ENCODE measurements around the gene PCNX1.
"Not testable (repeated sequence)": the region's sequence is repeated elsewhere in the genome, so short reads cannot be mapped to it uniquely, and the experiment has no call there.

The PCNX1 gene

GRCh38 chr14:71129716-71130490 is 222.6 kb downstream of the PCNX1 start:
- not testable (repeated sequence) for DNase-seq (ENCODE audit: low read depth)

GRCh38 chr14:71130491-71131179 is 223.4 kb downstream of the PCNX1 start:
- no peak for DNase-seq (ENCODE audit: low read depth)

GRCh38 chr14:71133296-71133695 is 226.0 kb downstream of the PCNX1 start:
- DNase-seq (ENCODE audit: low read depth): no peak

- DNase-seq (ENCODE audit: low read depth): no peak
These were observed 228.2 kb downstream of the PCNX1 start for GRCh38 chr14:71135496-71135895.

GRCh38 chr14:71135911-71136310 is 228.7 kb downstream of the PCNX1 start:
- DNase-seq (ENCODE audit: low read depth): no peak

- no peak for DNase-seq (ENCODE audit: low read depth)
These were observed 229.3 kb downstream of the PCNX1 start for GRCh38 chr14:71136386-71137060.

GRCh38 chr14:71137536-71138447 is 230.5 kb downstream of the PCNX1 start:
- DNase-seq (ENCODE audit: low read depth): no peak

GRCh38 chr14:71138448-71139293 is 231.4 kb downstream of the PCNX1 start:
- peak; percentile 39 for DNase-seq (ENCODE audit: low read depth)

GRCh38 chr14:71139294-71139946 is 232.2 kb downstream of the PCNX1 start:
- DNase-seq (ENCODE audit: low read depth): no peak

GRCh38 chr14:71140157-71140556 is 232.9 kb downstream of the PCNX1 start:
- no peak for DNase-seq (ENCODE audit: low read depth)

- DNase-seq (ENCODE audit: low read depth): no peak
These were observed 234.6 kb downstream of the PCNX1 start for GRCh38 chr14:71141701-71142374.

- no peak for DNase-seq (ENCODE audit: low read depth)
These were observed 235.2 kb downstream of the PCNX1 start for GRCh38 chr14:71142375-71143038.

GRCh38 chr14:71143381-71144290 is 236.4 kb downstream of the PCNX1 start:
- peak; percentile 29 for DNase-seq (ENCODE audit: low read depth)

- not testable (repeated sequence) for DNase-seq (ENCODE audit: low read depth)
These were observed 240.1 kb downstream of the PCNX1 start for GRCh38 chr14:71147335-71147734.

GRCh38 chr14:71148627-71149026 is 241.4 kb downstream of the PCNX1 start:
- no peak for DNase-seq (ENCODE audit: low read depth)

- DNase-seq (ENCODE audit: low read depth): no peak
These were observed 243.5 kb downstream of the PCNX1 start for GRCh38 chr14:71150737-71151136.

GRCh38 chr14:71155743-71156142 is 248.5 kb downstream of the PCNX1 start:
- no peak for DNase-seq (ENCODE audit: low read depth)
